A549 (cell line): Measurements from ENCODE around the gene POLDIP3. TPM values are rescaled to one million over a fixed set of nuclear protein-coding genes. Genes with fewer than 3 reads are reported as not detected.
A peak's percentile ranks its signal among the peaks of the same experiment; 100 is the strongest.

Experiments used
- ATAC-seq, 2 experiments: fragments of 200-7000 bp in 1 of 2; fragments of >200 bp in 1 of 2; cut with Nextera tagmentation in 1 of 2; cut with Tn5 transposase in 1 of 2; 3 replicates each; pipeline versions ENCODE4 v1.8.0 to v1.9.1; 2018 to 2020; ENCODE audit warnings: mild to moderate bottlenecking in 1 of 2, moderate library complexity in 1 of 2
- CTCF ChIA-PET: fragments of 300-600 bp; sonication (Branson Sonifier 250); formaldehyde crosslinking; extraction: SDS; loops from one replicate; lab custom pipeline; 2021; ENCODE audit warnings: antibody characterized with exemption, inconsistent platforms; lab: Yijun Ruan, JAX
- POLR2A ChIA-PET: fragments of 350-600 bp; formaldehyde crosslinking; extraction: SDS; loops from one replicate; lab custom pipeline; 2021; ENCODE audit warnings: antibody characterized with exemption, inconsistent platforms; lab: Yijun Ruan, JAX
- DNase-seq, 2 experiments: peaks; one replicate each; pipeline versions ENCODE4 v3.0.0 to v3.0.0-alpha.2; 2011 to 2016; ENCODE audit warnings: low read depth in 1 of 2, low spot score in 1 of 2
- FAIRE-seq: peaks from 2 replicates; lab custom pipeline; 2011; peaks lifted over from hg19 to GRCh38; lab: Jason Lieb, UNC
- H3K27ac ChIP-seq, 2 experiments: fragments of >200 bp; sonication (Bioruptor Twin); formaldehyde crosslinking; 3 replicates each; pipeline ENCODE4 v1.5.1; 2016 to 2017
- H3K4me1 ChIP-seq: fragments of >200 bp; sonication (Bioruptor Twin); formaldehyde crosslinking; 3 replicates; pipeline ENCODE4 v1.6.1; 2016
- H3K4me2 ChIP-seq: fragments of >200 bp; sonication (Bioruptor Twin); formaldehyde crosslinking; 3 replicates; pipeline ENCODE4 v1.6.1; 2016
- H3K4me3 ChIP-seq: fragments of >200 bp; sonication (Bioruptor Twin); formaldehyde crosslinking; 3 replicates; pipeline ENCODE4 v1.5.1; 2016
- H3K9me3 ChIP-seq: fragments of >200 bp; sonication (Bioruptor Twin); formaldehyde crosslinking; 3 replicates; pipeline ENCODE4 v1.6.1; 2016
- BHLHE40 ChIP-seq: IDR thresholded peaks from 2 replicates; pipeline ENCODE4 v1.6.1; 2012; ENCODE audit warnings: low read depth, low read length, inconsistent platforms
- CHD2 ChIP-seq: fragments of 150-350 bp; IDR thresholded peaks from 2 replicates; pipeline ENCODE4 v1.6.1; 2014; ENCODE audit warnings: low read length; ENCODE audit not compliant: partially characterized antibody
- CHD4 ChIP-seq: fragments of 200-600 bp; sonication (generic); IDR thresholded peaks from 2 replicates; pipeline ENCODE4 v1.6.1; 2016; ENCODE audit warnings: antibody characterized with exemption, mild to moderate bottlenecking, borderline replicate concordance
- CTCF ChIP-seq: fragments of >200 bp; sonication (Bioruptor Twin); formaldehyde crosslinking; IDR thresholded peaks from 3 replicates; pipeline ENCODE4 v1.5.1; 2016
- EHF ChIP-seq: fragments of 250-450 bp; sonication (Bioruptor Pico); IDR thresholded peaks from 2 replicates; pipeline ENCODE4 v1.5.0; 2020; ENCODE audit warnings: mild to moderate bottlenecking
- EHMT2 ChIP-seq: fragments of 200-600 bp; sonication (generic); IDR thresholded peaks from 2 replicates; pipeline ENCODE4 v1.6.1; 2016; ENCODE audit warnings: antibody characterized with exemption, low read depth, mild to moderate bottlenecking, moderate library complexity
- ELK1 ChIP-seq: fragments of 150-350 bp; IDR thresholded peaks from 2 replicates; pipeline ENCODE4 v1.6.1; 2014; ENCODE audit warnings: low read depth, mild to moderate bottlenecking, low read length
- EP300 ChIP-seq, 2 experiments: fragments of >200 bp; sonication (Bioruptor Twin); formaldehyde crosslinking; IDR thresholded peaks; 2 replicates in 1 of 2; 3 replicates in 1 of 2; pipeline ENCODE4 v1.6.1; 2016 to 2017
- ESRRA ChIP-seq: fragments of 150-350 bp; IDR thresholded peaks from 2 replicates; pipeline ENCODE4 v1.6.1; 2014; ENCODE audit warnings: mild to moderate bottlenecking, low read length, borderline replicate concordance
- FOSL2 ChIP-seq, 2 experiments: fragments of 450-650 bp in 1 of 2; fragments of >200 bp in 1 of 2; sonication (Bioruptor Twin) in 1 of 2; formaldehyde crosslinking; IDR thresholded peaks; 2 replicates each; pipeline versions ENCODE4 v1.5.0 to v1.6.1; 2016 to 2020; ENCODE audit warnings: mild to moderate bottlenecking in 1 of 2, moderate library complexity in 1 of 2
- FOXS1 ChIP-seq: fragments of 250-450 bp; sonication (Bioruptor Pico); IDR thresholded peaks from 2 replicates; pipeline ENCODE4 v1.5.0; 2020; ENCODE audit warnings: mild to moderate bottlenecking, moderate library complexity
- GATA3 ChIP-seq: IDR thresholded peaks from 2 replicates; pipeline ENCODE4 v1.6.1; 2012; ENCODE audit warnings: borderline replicate concordance
- HDAC2 ChIP-seq: fragments of 200-600 bp; sonication (generic); IDR thresholded peaks from 2 replicates; pipeline ENCODE4 v1.6.1; 2016
- HEYL ChIP-seq: fragments of 250-450 bp; sonication (Bioruptor Pico); IDR thresholded peaks from 2 replicates; pipeline ENCODE4 v1.8.0; 2021; ENCODE audit warnings: mild to moderate bottlenecking, moderate library complexity
- HOXB13 ChIP-seq: fragments of 250-450 bp; sonication (Bioruptor Pico); IDR thresholded peaks from 2 replicates; pipeline ENCODE4 v1.5.0; 2020; ENCODE audit warnings: low read depth, mild to moderate bottlenecking, moderate library complexity
- HOXB5 ChIP-seq: fragments of 250-450 bp; sonication (Bioruptor Pico); IDR thresholded peaks from 2 replicates; pipeline ENCODE4 v1.5.0; 2020; ENCODE audit warnings: mild to moderate bottlenecking, moderate library complexity
- JUN ChIP-seq, 2 experiments: fragments of >200 bp; sonication (Bioruptor Twin); formaldehyde crosslinking; IDR thresholded peaks; 2 replicates in 1 of 2; 3 replicates in 1 of 2; pipeline ENCODE4 v1.6.1; 2016 to 2017
- KDM1A ChIP-seq: fragments of 200-600 bp; sonication (generic); IDR thresholded peaks from 2 replicates; pipeline ENCODE4 v1.6.1; 2016; ENCODE audit warnings: low read depth, mild to moderate bottlenecking
- MAFK ChIP-seq: fragments of 450-650 bp; IDR thresholded peaks from 2 replicates; pipeline ENCODE4 v1.6.1; 2014; ENCODE audit not compliant: partially characterized antibody
- MAX ChIP-seq: IDR thresholded peaks from 2 replicates; pipeline ENCODE4 v1.6.1; 2012
- NPAS2 ChIP-seq: fragments of 250-450 bp; sonication (Bioruptor Pico); IDR thresholded peaks from 2 replicates; pipeline ENCODE4 v1.8.0; 2022; ENCODE audit warnings: mild to moderate bottlenecking, moderate library complexity, borderline replicate concordance
- NR3C1 ChIP-seq: fragments of >200 bp; sonication (Bioruptor Twin); formaldehyde crosslinking; IDR thresholded peaks from 3 replicates; pipeline ENCODE4 v1.6.1; 2017
- PHF8 ChIP-seq: fragments of 200-600 bp; sonication (generic); IDR thresholded peaks from 2 replicates; pipeline ENCODE4 v1.6.1; 2016; ENCODE audit warnings: low read depth, mild to moderate bottlenecking, antibody characterized with exemption, moderate library complexity, borderline replicate concordance
- POLR2AphosphoS2 ChIP-seq: conservative IDR thresholded peaks from 2 replicates; pipeline ENCODE4 v1.6.1; 2012; ENCODE audit warnings: low read length, improper control_type of control experiment, inconsistent platforms
- RAD21 ChIP-seq, 2 experiments: fragments of >200 bp in 1 of 2; sonication (Bioruptor Twin) in 1 of 2; formaldehyde crosslinking in 1 of 2; IDR thresholded peaks in 1 of 2; conservative IDR thresholded peaks in 1 of 2; 2 replicates in 1 of 2; 3 replicates in 1 of 2; pipeline ENCODE4 v1.6.1; 2012 to 2018; ENCODE audit warnings: inconsistent platforms in 1 of 2
- RARB ChIP-seq: fragments of 250-450 bp; sonication (Bioruptor Pico); IDR thresholded peaks from 2 replicates; pipeline ENCODE4 v1.8.0; 2021; ENCODE audit warnings: mild to moderate bottlenecking, moderate library complexity
- RFX5 ChIP-seq: fragments of 450-650 bp; IDR thresholded peaks from 2 replicates; pipeline ENCODE4 v1.7.1; 2014; ENCODE audit warnings: antibody characterized with exemption, mild to moderate bottlenecking, moderate library complexity
- SREBF2 ChIP-seq: fragments of 450-650 bp; IDR thresholded peaks from 2 replicates; pipeline ENCODE4 v1.6.1; 2014; ENCODE audit warnings: mild to moderate bottlenecking, moderate library complexity
- TFCP2L1 ChIP-seq: fragments of 250-450 bp; sonication (Bioruptor Pico); IDR thresholded peaks from 2 replicates; pipeline ENCODE4 v1.5.0; 2021; ENCODE audit warnings: mild to moderate bottlenecking
- TP53 ChIP-seq: fragments of 250-450 bp; sonication (Bioruptor Pico); IDR thresholded peaks from 2 replicates; pipeline ENCODE4 v1.5.0; 2021; ENCODE audit warnings: mild to moderate bottlenecking, moderate library complexity
- USF2 ChIP-seq: fragments of 450-650 bp; IDR thresholded peaks from 2 replicates; pipeline ENCODE4 v1.6.1; 2014; ENCODE audit warnings: antibody characterized with exemption
- ZNF302 ChIP-seq: fragments of 250-450 bp; sonication (Bioruptor Pico); IDR thresholded peaks from 2 replicates; pipeline ENCODE4 v1.9.0; 2021; ENCODE audit warnings: inconsistent platforms, mild to moderate bottlenecking, moderate library complexity
- ZSCAN20 ChIP-seq: fragments of 250-450 bp; sonication (Bioruptor Pico); IDR thresholded peaks from 2 replicates; pipeline ENCODE4 v1.8.0; 2022; ENCODE audit warnings: mild to moderate bottlenecking, moderate library complexity
- WGBS: methylation state at CpG from one replicate; pipeline ENCODE4 v1.1.6; 2017; ENCODE audit errors: missing lambda C conversion rate; 5-methylcytosine and 5-hydroxymethylcytosine counted together
- polyA plus RNA-seq, 4 experiments: library from polyadenylated mRNA; depleted of rRNA in 3 of 4; stranded (reverse); fragments of >200 nt; fragmentation: RNase III in 1 of 4; extraction: RNeasy Plus Mini Kit Qiagen cat#74134 plus additional on column Dnase treatment in 1 of 4; gene quantifications; 2 replicates in 3 of 4; 3 replicates in 1 of 4; pipeline ENCODE4 v1.2.3, GENCODE V29; 2011 to 2017
- TF ChIP-seq, protein P1 (sequence below): fragments of 200-600 bp; sonication (generic); IDR thresholded peaks from 2 replicates; pipeline ENCODE4 v1.6.1; 2016; ENCODE audit warnings: antibody characterized with exemption, mild to moderate bottlenecking, moderate library complexity

The POLDIP3 gene
- polyA plus RNA-seq, 2 of the 4 experiments (the other 2 are of a cell fraction), result 31.5 to 31.8 TPM

GRCh38 chr22:42615092-42615859, 593 bp upstream of the POLDIP3 start:
- ATAC-seq, result peak; percentile 89
- ChIA-PET CTCF (interaction anchor here (2.0 kb wide), 1 partner anchor 252 kb away, joined by 7 read pairs; no protein-coding TSS in a partner anchor), POLR2A (interaction anchor here (0.6 to 2.0 kb wide), 12 partner anchors 9 to 475 kb away, joined by 3 to 13 read pairs (median 4); partner anchors contain the start of genes CYB5R3 and PACSIN2)
- no peaks in the 10 kb centered on the region for H3K9me3 ChIP-seq
- peaks cover 24% of the 10 kb centered on the region for H3K4me1 ChIP-seq
- H3K4me3 ChIP-seq, result peak overlapping the region; percentile 93
- FAIRE-seq, result no peak
- H3K4me2 ChIP-seq, result peak overlapping the region; percentile 82
- peak; percentile 87 to 96 for DNase-seq
- 1% methylated on average over 34 of the region's 35 CpGs for WGBS
- peak overlapping the region; percentile 91 to 98 for H3K27ac ChIP-seq
- TF ChIP-seq EHF (CRISPR knock-in tag) (peak; percentile 60; the same call in 1 of the 2 replicates), ZSCAN20 (no peak), PHF8 (no peak), CTCF (no peak), RAD21 (conservative IDR thresholded peaks at IDR 0.05 in 1 of 2, IDR thresholded peaks at IDR 0.05 in 1 of 2) (no peak; a peak in 1 of 5 replicates), RFX5 (no peak), FOXS1 (CRISPR knock-in tag) (peak; percentile 56; the same call in 1 of the 2 replicates), NR3C1 (no peak), HOXB13 (CRISPR knock-in tag) (no peak), HOXB5 (peak; percentile 67), TFCP2L1 (CRISPR knock-in tag) (peak; percentile 99), HEYL (no peak), MAX (peak; percentile 72), CHD2 (no peak), CHD4 (no peak), BHLHE40 (no peak), KDM1A (no peak), TP53 (CRISPR knock-in tag) (peak; percentile 99), RARB (CRISPR knock-in tag) (peak; percentile 98), ZNF302 (no peak), FOSL2 (IDR thresholded peaks at IDR 0.05) (no peak), FOSL2 (CRISPR knock-in tag; IDR thresholded peaks at IDR 0.05) (peak; percentile 71; the same call in 1 of the 2 replicates), SREBF2 (no peak), EP300 (IDR thresholded peaks at IDR 0.05) (no peak; a peak in 1 of 5 replicates), POLR2AphosphoS2 (no peak; the same call in 1 of the 2 replicates), MAFK (peak; percentile 26), ELK1 (no peak), EHMT2 (no peak), NPAS2 (CRISPR knock-in tag) (no peak), GATA3 (peak; percentile 77), HDAC2 (no peak), JUN (IDR thresholded peaks at IDR 0.05) (peak; percentile 100), ESRRA (peak; percentile 98), USF2 (no peak)
- TF ChIP-seq, protein P1, sequence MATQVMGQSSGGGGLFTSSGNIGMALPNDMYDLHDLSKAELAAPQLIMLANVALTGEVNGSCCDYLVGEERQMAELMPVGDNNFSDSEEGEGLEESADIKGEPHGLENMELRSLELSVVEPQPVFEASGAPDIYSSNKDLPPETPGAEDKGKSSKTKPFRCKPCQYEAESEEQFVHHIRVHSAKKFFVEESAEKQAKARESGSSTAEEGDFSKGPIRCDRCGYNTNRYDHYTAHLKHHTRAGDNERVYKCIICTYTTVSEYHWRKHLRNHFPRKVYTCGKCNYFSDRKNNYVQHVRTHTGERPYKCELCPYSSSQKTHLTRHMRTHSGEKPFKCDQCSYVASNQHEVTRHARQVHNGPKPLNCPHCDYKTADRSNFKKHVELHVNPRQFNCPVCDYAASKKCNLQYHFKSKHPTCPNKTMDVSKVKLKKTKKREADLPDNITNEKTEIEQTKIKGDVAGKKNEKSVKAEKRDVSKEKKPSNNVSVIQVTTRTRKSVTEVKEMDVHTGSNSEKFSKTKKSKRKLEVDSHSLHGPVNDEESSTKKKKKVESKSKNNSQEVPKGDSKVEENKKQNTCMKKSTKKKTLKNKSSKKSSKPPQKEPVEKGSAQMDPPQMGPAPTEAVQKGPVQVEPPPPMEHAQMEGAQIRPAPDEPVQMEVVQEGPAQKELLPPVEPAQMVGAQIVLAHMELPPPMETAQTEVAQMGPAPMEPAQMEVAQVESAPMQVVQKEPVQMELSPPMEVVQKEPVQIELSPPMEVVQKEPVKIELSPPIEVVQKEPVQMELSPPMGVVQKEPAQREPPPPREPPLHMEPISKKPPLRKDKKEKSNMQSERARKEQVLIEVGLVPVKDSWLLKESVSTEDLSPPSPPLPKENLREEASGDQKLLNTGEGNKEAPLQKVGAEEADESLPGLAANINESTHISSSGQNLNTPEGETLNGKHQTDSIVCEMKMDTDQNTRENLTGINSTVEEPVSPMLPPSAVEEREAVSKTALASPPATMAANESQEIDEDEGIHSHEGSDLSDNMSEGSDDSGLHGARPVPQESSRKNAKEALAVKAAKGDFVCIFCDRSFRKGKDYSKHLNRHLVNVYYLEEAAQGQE, result peak; percentile 72
